ENCODE results near the gene RFC4. TPM values are rescaled to one million over a fixed set of nuclear protein-coding genes. Genes with fewer than 3 reads are reported as not detected.
"Not testable (repeated sequence)": the region's sequence is repeated elsewhere in the genome, so short reads cannot be mapped to it uniquely, and the experiment has no call there.

The RFC4 gene
- total RNA-seq = 7.1 TPM

GRCh38 chr3:186806089-186807055 is at the start of gene RFC4:
Gene RFC4, minus strand, starts transcription at chr3:186806482. Its CDS starts 1,769 bp downstream, at chr3:186804713.
- peak; percentile 98 for ATAC-seq
- peak; percentile 88 for DNase-seq (ENCODE audit: low spot score)

- DNase-seq (ENCODE audit: low spot score) (no peak), ATAC-seq (peak; percentile 31)
Observed at GRCh38 chr3:186854954-186855353, 48.7 kb upstream of the RFC4 start.

- ATAC-seq (no peak), DNase-seq (ENCODE audit: low spot score) (no peak)
Observed at GRCh38 chr3:186854146-186854545, 47.9 kb upstream of the RFC4 start.

- ATAC-seq = no peak
- no peak for DNase-seq (ENCODE audit: low spot score)
Observed at GRCh38 chr3:186852994-186853393, 46.7 kb upstream of the RFC4 start.

- not testable (repeated sequence) for ATAC-seq; DNase-seq (ENCODE audit: low spot score)
Observed at GRCh38 chr3:186851835-186852234, 45.6 kb upstream of the RFC4 start.

- DNase-seq (ENCODE audit: low spot score) = no peak
- ATAC-seq = peak; percentile 85
Observed at GRCh38 chr3:186849374-186849975, 43.2 kb upstream of the RFC4 start.

- DNase-seq (ENCODE audit: low spot score) (no peak), ATAC-seq (no peak)
Observed at GRCh38 chr3:186847437-186847836, 41.2 kb upstream of the RFC4 start.

GRCh38 chr3:186845756-186846155 is 39.5 kb upstream of the RFC4 start:
- no peak for DNase-seq (ENCODE audit: low spot score)
- ATAC-seq = peak; percentile 24

GRCh38 chr3:186844908-186845307 is 38.6 kb upstream of the RFC4 start:
- DNase-seq (ENCODE audit: low spot score) (no peak), ATAC-seq (no peak)

- DNase-seq (ENCODE audit: low spot score) (no peak), ATAC-seq (no peak)
Observed at GRCh38 chr3:186843039-186843432, 36.8 kb upstream of the RFC4 start.

- no peak for ATAC-seq
- no peak for DNase-seq (ENCODE audit: low spot score)
Observed at GRCh38 chr3:186842426-186843038, 36.2 kb upstream of the RFC4 start, which contains the start of gene ADIPOQ. Gene ADIPOQ, plus strand, starts transcription at chr3:186842710. Its CDS starts 10,349 bp downstream, at chr3:186853059.

GRCh38 chr3:186841620-186842019 is 35.3 kb upstream of the RFC4 start:
- DNase-seq (ENCODE audit: low spot score) = no peak
- ATAC-seq = no peak

GRCh38 chr3:186839874-186840641 is 33.8 kb upstream of the RFC4 start:
- ATAC-seq = peak; percentile 64
- DNase-seq (ENCODE audit: low spot score) = no peak

- DNase-seq (ENCODE audit: low spot score) (no peak), ATAC-seq (no peak)
Observed at GRCh38 chr3:186832276-186832675, 26.0 kb upstream of the RFC4 start.

- ATAC-seq (no peak), DNase-seq (ENCODE audit: low spot score) (no peak)
Observed at GRCh38 chr3:186831798-186832197, 25.5 kb upstream of the RFC4 start.

GRCh38 chr3:186828340-186828739 is 22.1 kb upstream of the RFC4 start:
- ATAC-seq = no peak

GRCh38 chr3:186826976-186827857 is 20.9 kb upstream of the RFC4 start:
- ATAC-seq (peak; percentile 97), DNase-seq (ENCODE audit: low spot score) (peak; percentile 85)

More at GRCh38 chr3:186828340-186828739, 22.1 kb upstream of the RFC4 start:
- DNase-seq (ENCODE audit: low spot score) = no peak

GRCh38 chr3:186826410-186826975 is 20.2 kb upstream of the RFC4 start:
- ATAC-seq (peak; percentile 26), DNase-seq (ENCODE audit: low spot score) (peak; percentile 21)

GRCh38 chr3:186825872-186826409 is 19.7 kb upstream of the RFC4 start:
- no peak for DNase-seq (ENCODE audit: low spot score)
- ATAC-seq = no peak

All from left lobe of liver (tissue), 2 donors.